ENCODE results near the gene CIC.

CIC gene

DNA sequence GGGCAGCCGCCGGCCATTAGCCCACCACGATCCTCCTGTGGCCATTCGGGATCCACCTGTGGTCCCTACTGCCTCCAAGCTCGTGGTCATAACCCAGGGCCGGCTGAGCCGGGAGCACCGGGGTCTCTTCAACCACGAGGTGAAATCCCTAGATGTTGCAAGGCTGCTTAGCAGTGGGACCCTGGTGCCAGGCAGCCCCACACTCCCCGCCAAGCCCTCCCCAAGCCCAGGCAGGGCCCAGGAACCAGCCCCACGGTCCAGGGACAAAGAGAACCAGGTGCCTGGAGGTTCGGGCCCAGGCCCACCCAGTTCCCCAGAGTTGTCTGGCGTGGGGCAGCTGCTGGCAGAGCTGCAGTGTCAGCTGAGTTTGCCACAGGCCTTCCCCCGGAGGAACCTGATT is 40.6 kb downstream of the CIC start:
- no peak overlapping the region for H3K9ac ChIP-seq (ENCODE audit: low read length)
- H3K27ac ChIP-seq (ENCODE audit: low read length) = no peak overlapping the region
- H2AFZ ChIP-seq (ENCODE audit: low read depth, low read length) = no peak overlapping the region
- no peaks in the 10 kb centered on the region for H3K36me3 ChIP-seq (replicated peaks; ENCODE audit: low read depth, low read length)
- H3K79me2 ChIP-seq (ENCODE audit: low read length) = no peaks in the 10 kb centered on the region
- peaks cover 10% of the 10 kb centered on the region; the same call in 1 of the 2 replicates for H3K4me1 ChIP-seq (ENCODE audit: low read length)
- H3K4me3 ChIP-seq (ENCODE audit: low read length) = no peak overlapping the region
- no peaks in the 10 kb centered on the region for H3K27me3 ChIP-seq (ENCODE audit: low read depth, low read length)
- no peak overlapping the region for H3K4me2 ChIP-seq (ENCODE audit: low read length)
- TF ChIP-seq, protein P1, sequence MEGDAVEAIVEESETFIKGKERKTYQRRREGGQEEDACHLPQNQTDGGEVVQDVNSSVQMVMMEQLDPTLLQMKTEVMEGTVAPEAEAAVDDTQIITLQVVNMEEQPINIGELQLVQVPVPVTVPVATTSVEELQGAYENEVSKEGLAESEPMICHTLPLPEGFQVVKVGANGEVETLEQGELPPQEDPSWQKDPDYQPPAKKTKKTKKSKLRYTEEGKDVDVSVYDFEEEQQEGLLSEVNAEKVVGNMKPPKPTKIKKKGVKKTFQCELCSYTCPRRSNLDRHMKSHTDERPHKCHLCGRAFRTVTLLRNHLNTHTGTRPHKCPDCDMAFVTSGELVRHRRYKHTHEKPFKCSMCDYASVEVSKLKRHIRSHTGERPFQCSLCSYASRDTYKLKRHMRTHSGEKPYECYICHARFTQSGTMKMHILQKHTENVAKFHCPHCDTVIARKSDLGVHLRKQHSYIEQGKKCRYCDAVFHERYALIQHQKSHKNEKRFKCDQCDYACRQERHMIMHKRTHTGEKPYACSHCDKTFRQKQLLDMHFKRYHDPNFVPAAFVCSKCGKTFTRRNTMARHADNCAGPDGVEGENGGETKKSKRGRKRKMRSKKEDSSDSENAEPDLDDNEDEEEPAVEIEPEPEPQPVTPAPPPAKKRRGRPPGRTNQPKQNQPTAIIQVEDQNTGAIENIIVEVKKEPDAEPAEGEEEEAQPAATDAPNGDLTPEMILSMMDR (IDR thresholded peaks at IDR 0.05; ENCODE audit: low read depth, low read length) = no peak
- TF ChIP-seq EZH2phosphoT487 (IDR thresholded peaks at IDR 0.05; ENCODE audit: low read depth) = no peak
- H4K20me1 ChIP-seq (ENCODE audit: insufficient read depth, low read length) = no peaks in the 10 kb centered on the region
- no peaks in the 10 kb centered on the region for H3K9me3 ChIP-seq (ENCODE audit: insufficient read depth, low read length)

DNA sequence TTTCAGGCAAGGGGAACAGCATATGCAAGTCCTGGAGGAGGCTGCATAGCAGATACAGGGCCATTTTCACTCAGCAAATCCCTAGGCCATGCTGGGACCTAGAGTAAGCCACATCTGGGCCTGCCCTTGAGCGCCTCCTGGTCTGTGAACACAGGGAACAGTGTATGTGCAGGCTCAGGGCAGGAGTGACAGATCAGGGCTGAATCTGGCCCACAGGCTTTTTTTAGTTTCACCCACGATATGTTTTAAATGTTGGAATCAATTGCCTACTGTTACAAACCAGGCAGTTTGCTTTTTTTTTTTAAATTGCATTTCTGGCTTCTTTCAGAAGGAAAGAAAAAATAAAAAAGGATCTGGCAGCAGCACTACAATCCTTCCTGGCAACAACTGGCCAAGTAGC is 42.6 kb downstream of the CIC start:
- no peak overlapping the region for H3K9ac ChIP-seq (ENCODE audit: low read length)
- no peak overlapping the region for H3K4me3 ChIP-seq (ENCODE audit: low read length)
- H3K36me3 ChIP-seq (replicated peaks; ENCODE audit: low read depth, low read length) = no peaks in the 10 kb centered on the region
- H3K27me3 ChIP-seq (ENCODE audit: low read depth, low read length) = no peaks in the 10 kb centered on the region
- no peak overlapping the region for H2AFZ ChIP-seq (ENCODE audit: low read depth, low read length)
- peaks cover 15% of the 10 kb centered on the region for H3K4me1 ChIP-seq (ENCODE audit: low read length)
- H3K9me3 ChIP-seq (ENCODE audit: insufficient read depth, low read length) = no peaks in the 10 kb centered on the region
- H3K27ac ChIP-seq (ENCODE audit: low read length) = no peak overlapping the region
- no peaks in the 10 kb centered on the region for H3K79me2 ChIP-seq (ENCODE audit: low read length)
- no peak overlapping the region for H3K4me2 ChIP-seq (ENCODE audit: low read length)
- TF ChIP-seq, protein P1 (IDR thresholded peaks at IDR 0.05; ENCODE audit: low read depth, low read length) = peak; percentile 19
- TF ChIP-seq EZH2phosphoT487 (IDR thresholded peaks at IDR 0.05; ENCODE audit: low read depth) = no peak
- no peaks in the 10 kb centered on the region for H4K20me1 ChIP-seq (ENCODE audit: insufficient read depth, low read length)

DNA sequence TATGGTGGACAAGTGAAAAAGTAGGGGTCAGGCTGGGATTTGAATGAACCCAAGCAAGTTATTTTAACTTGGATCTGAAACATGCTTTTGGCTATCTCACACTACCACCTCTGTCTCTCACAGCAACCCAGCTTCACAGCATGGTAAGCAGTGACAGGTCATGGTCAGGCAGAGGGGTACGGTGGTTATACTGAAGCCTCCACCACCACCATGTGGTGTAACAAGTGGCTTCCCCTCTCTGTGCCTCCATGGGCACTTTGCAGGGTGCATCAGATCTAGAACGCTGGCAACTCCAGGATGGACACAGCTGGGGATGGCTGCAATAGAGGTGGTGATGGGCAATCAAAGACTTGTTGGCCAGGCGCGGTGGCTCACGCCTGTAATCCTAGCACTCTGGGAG is 43.3 kb downstream of the CIC start:
- Histone ChIP-seq H3K27ac (ENCODE audit: low read length) (no peak overlapping the region), H2AFZ (ENCODE audit: low read depth, low read length) (no peak overlapping the region), H3K9ac (ENCODE audit: low read length) (no peak overlapping the region), H3K9me3 (ENCODE audit: insufficient read depth, low read length) (no peaks in the 10 kb centered on the region), H4K20me1 (ENCODE audit: insufficient read depth, low read length) (no peaks in the 10 kb centered on the region), H3K4me1 (ENCODE audit: low read length) (peaks cover 22% of the 10 kb centered on the region), H3K4me2 (ENCODE audit: low read length) (peak overlapping the region; percentile 78), H3K4me3 (ENCODE audit: low read length) (peak overlapping the region; percentile 86), H3K27me3 (ENCODE audit: low read depth, low read length) (no peaks in the 10 kb centered on the region), H3K79me2 (ENCODE audit: low read length) (no peaks in the 10 kb centered on the region), H3K36me3 (replicated peaks; ENCODE audit: low read depth, low read length) (no peaks in the 10 kb centered on the region)
- TF ChIP-seq, protein P1 (IDR thresholded peaks at IDR 0.05; ENCODE audit: low read depth, low read length) = no peak
- TF ChIP-seq EZH2phosphoT487 (IDR thresholded peaks at IDR 0.05; ENCODE audit: low read depth) = no peak

DNA sequence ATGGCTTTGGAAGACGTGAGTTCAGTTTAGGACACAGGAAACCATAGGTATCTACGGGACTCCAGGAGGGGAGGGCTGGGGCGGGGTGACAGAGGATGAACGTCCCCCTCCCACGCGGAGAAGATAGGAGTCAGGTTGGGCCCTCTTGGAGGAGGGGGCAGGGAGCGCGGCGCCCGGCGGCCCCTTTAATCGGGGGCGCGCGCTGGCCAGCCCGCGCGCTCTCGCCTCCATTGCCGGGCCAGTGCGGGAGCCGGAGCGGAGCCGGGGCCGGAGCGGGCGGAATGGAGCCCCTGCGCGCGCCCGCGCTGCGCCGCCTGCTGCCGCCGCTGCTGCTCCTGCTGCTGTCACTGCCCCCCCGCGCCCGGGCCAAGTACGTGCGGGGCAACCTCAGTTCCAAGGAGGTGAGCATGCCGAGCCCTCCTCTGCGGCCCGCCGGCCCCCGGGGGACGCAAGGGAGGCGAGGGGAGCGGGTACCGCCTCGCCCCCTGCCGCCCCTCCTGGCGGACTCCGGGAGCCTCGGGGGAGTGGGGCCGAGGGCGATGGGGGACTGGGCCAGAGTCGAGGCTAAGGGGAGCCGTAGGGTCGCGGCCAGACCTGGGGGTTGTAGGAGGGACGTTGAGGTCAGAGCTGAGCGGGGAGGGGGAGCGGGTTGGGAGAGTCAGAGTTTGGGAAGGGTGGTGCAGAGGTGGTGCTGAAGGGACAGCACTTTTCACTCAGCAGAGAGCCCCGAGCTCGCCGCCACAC is 44.2 kb downstream of the CIC start, which contains the start of gene TMEM145:
TSS of gene TMEM145 (plus strand) at position 214 of the 744 bp plus-strand sequence. CDS start at position 282, 68 bp downstream.
- Histone ChIP-seq H3K27ac (ENCODE audit: low read length) (no peak within 1 kb of the TSS), H2AFZ (ENCODE audit: low read depth, low read length) (peak within 1 kb of the TSS; percentile 82), H3K4me2 (ENCODE audit: low read length) (peak within 1 kb of the TSS; percentile 78), H3K36me3 (replicated peaks; ENCODE audit: low read depth, low read length) (no peaks in the 10 kb centered on the region), H4K20me1 (ENCODE audit: insufficient read depth, low read length) (no peaks in the 10 kb centered on the region), H3K4me3 (ENCODE audit: low read length) (peak within 1 kb of the TSS; percentile 86), H3K4me1 (ENCODE audit: low read length) (peaks cover 25% of the 10 kb centered on the region), H3K27me3 (ENCODE audit: low read depth, low read length) (no peaks in the 10 kb centered on the region), H3K79me2 (ENCODE audit: low read length) (no peaks in the 10 kb centered on the region), H3K9ac (ENCODE audit: low read length) (peak within 1 kb of the TSS; percentile 57), H3K9me3 (ENCODE audit: insufficient read depth, low read length) (no peaks in the 10 kb centered on the region)
- TF ChIP-seq, protein P1 (IDR thresholded peaks at IDR 0.05; ENCODE audit: low read depth, low read length) = peak; percentile 28; the same call in 1 of the 2 replicates
- TF ChIP-seq EZH2phosphoT487 (IDR thresholded peaks at IDR 0.05; ENCODE audit: low read depth) = no peak

All from OCI-LY3 (cell line).